Fibroblast of upper back skin (primary cell): ENCODE data around the gene TIPARP.
"Not testable (repeated sequence)": the region's sequence is repeated elsewhere in the genome, so short reads cannot be mapped to it uniquely, and the experiment has no call there.

Experiments
- DNase-seq: peaks from one replicate; pipeline ENCODE4 v3.0.0-alpha.2; 2013

TIPARP gene

DNA sequence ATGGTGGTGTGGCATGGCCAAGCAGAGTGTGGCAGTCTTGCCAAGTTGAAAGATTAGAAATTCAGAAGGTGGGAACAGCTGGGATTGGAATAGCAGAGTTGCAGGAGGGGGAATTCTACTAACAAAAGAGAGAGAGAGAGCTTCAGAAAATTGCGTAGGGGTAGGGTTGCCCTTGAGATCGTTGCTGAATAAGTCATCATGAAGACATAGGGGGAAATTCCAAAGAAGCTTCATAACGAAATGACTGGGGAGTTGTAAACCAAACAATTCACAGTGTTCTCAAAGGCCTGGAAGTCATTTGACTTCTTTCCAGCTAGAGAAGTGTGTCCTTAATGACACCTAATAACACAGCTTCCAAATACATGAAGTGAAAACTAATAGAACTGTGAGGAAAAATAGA is 26.3 kb upstream of the TIPARP start:
- peak; percentile 14 for DNase-seq

DNA sequence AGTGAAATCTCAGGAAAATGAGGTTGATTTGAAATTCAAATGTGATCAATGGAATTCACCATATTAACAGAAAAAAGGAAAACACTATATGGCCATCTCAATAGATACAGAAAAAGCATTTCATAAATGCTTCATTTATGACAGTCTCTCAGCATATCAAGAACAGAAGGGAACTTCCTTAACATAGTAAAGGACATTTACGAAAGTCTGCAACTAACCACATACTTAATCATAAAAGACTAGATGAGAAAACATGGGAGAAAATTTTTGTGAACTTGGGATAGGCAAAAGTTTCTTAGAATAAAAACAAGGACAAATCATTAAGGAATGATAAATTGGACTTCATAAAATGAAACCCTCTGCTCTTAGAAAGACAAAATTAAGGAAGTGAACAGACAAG is 24.7 kb upstream of the TIPARP start:
- DNase-seq, result no peak

DNA sequence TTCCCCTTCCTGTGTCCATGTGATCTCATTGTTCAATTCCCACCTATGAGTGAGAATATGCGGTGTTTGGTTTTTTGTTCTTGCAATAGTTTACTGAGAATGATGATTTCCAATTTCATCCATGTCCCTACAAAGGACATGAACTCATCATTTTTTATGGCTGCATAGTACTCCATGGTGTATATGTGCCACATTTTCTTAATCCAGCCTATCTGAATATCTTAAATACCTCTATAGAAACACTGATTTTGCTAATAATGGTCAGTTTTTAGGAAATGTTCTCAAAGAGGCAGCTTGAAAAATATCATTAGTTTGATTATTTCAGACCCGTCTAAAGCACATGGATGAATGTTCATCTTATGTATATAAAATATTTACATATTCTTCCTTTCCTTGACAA is 21.7 kb upstream of the TIPARP start:
- not testable (repeated sequence) for DNase-seq

DNA sequence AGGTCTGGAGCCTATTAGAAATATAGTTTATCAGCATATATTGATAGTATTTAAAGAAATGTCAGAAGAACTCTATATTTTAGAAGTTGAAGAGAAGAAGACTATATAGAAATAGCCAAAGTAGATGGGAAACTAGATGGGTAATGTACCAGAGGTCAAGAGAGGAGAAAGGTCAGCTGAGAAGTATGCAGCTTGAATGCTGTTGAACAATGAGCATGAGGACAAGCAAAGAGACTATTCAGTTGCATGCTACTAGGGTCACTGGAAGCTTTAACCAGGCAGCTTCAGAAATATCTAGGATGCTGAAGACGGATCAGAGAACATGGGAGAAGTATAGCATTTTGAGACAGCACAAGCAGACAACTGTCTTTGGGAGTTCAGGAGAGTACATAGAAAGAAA is 19.6 kb upstream of the TIPARP start:
- DNase-seq, result no peak

DNA sequence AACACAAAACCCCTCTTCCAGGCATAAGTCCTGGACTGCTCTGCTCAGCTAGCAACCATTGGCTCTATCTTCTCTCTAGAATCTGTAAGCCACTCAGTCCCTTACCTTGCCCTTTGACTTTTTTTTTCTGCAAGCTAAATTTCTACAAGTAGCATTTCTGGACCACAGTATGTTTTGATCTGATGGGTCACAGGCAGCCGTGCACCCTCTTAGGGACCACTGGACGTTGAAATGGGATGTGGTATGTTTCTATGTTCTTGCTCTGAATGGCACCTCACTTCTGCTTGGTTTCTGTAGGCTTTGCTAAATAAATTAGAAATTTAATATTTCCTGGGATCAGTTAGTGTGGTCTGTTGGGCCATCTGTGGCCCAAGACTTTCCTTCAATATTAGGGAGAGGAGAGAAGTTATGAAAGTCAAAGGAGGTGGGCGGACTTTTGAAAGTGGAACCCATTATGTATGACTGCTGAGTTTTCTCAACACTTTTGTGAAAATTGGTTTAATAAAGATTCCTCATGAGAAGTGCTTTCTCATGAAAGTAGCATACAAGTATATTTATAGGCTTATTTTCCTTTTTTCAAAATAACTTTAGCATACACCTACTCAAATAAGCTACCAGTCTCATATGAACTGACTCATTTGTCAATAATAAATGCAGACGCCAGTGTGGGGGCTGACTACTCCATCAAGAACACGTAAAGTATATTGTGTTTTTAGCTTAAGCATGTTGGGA is 18.4 kb upstream of the TIPARP start:
- no peak for DNase-seq

DNA sequence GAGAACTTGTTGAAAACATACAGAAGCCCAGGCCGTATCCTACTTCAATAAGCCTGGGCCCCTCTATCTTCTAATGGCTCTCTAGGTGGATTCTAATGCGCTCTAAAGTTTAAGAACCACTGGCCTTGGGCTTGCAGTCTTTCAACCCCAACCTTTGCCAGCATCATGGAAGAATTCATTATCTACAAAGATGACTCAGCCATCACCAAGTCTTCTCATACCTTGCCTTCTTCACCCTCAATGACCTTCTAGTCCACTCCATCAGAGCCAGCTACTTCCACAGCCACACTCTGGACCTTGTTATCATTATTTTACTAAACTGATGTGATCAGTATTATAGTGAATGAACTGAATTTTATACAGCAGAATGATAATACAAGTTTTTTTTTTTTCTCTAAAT is 16.9 kb upstream of the TIPARP start:
- no peak for DNase-seq

DNA sequence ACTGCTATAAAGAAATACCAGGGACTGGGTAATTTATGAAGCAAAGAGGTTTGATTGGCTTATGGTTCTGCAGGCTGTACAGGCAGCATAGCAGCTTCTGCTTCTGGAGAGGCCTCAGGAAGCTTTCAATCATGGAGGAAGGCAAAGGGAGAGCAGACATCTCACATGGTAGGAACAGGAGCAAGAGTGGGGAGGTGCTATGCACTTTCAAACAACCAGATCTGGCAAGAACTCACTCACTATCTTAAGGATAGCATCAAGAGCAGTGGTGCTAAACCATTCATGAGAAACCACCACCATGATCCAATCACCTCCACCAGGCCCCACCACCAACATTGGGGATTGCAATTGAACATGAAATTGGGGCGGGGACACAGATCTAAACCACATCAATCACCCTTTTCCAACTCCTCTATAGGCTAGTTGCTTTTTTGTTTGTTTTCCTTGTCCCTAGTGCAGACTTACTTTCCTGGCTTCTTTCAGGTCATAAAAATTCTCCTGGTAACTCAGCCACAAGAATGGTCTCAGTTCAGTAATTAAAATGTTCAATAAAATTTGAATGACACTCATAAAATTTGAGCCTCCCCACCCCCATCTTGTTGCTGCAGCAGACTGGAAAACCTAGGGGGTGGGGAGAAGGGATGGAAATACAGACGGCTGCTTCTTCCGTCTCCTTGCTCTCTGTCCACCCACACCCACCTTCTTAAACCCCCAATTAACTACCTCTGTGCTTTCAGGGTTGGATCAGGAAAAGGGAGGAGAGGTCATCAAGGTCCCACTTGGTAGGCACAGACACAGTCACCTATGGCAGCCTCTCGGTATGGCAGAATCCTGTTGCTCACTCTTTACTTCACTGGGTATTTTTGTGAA is 16.3 kb upstream of the TIPARP start:
- DNase-seq, result no peak

DNA sequence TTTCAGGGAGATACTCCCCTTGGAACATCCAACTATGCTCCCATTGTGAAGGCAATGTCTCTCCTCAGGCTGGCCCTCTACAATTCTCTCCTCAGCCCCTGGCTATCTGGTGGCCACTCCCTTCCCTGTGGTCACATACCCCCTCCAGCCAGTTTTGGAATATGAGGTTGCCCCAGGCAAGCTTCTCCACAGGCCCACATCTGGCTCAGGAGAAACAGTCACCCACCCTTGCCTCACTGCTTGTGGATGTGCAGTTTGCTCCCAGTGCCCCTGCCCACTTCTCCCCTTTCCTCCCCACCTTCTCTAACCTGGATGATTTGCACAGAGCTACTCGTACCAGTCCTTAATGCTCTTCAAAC is 15.7 kb upstream of the TIPARP start:
- DNase-seq, result no peak

DNA sequence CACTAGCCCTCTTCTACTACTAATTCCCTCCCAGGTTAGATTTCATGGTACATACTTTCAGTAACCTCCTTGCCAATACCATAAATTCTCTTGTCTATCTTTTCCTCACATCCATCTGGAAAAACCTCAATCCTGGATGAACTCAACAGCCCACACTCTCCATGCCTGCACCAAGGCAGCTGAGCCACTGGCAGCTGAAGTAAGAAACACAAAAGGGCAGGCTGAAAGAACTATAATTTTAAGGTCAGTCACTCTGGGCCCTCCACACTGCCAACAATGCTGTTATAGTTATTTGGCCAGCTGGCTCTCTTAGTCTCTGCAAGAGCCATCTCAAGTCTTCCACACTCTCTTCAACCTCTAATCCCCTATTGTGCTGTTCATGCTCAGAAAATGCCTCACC is 15.1 kb upstream of the TIPARP start:
- peak; percentile 24 for DNase-seq

DNA sequence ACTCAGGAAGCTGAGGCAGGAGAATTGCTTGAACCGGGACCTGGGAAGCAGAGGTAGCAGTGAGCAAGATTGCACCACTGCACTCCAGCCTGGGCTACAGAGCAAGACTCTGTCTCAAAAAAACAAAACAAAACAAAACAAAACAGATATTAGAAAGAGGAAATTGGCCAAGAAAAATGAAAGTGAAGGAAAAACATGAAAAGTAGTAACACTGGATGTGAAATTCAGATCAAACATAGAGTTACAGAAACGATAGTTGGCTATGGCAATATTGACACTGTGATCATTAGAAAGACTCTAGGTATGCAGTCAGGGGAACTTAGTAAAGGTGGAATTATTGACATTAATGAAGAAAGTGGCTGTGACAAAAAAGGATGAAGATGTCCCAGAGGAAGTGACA is 13.2 kb upstream of the TIPARP start:
- DNase-seq, result no peak

DNA sequence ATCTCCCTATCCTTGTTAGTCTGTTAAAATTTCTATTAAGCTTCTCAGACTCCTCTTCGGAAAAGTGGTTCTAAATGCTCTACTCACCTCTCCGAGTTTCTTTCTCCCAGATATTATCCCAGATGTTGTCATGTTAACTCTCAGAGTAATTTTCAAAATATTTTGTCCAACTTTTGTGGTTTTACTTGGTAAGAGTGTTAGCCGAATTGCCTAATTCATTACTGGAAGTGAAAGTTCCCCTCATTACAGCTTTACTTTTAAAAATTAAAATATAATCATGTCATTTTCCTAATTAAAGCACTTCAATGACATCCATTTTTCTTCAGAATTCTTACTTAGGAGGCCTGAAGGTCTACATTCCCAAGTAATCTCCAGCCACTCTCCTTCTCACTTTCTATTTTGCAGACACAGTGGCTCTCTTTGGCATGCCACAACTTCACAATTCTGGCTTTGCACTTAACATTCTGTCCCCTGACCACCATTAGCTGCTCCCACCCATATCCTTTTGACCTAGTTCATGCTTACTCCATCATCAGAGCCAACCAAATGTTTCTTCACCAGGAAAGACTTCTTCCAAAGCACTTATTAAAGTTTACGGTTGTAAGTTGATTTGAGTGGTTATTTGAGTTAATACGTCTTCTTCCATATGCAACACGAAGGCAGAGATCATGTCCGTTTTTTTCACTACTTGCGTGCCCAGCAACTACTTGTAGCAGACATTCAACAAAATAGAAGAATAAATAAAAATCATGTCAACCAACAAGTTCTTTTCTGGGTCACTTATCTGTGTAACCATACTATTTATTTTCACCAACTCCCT is 10.2 kb upstream of the TIPARP start:
- DNase-seq, result no peak

DNA sequence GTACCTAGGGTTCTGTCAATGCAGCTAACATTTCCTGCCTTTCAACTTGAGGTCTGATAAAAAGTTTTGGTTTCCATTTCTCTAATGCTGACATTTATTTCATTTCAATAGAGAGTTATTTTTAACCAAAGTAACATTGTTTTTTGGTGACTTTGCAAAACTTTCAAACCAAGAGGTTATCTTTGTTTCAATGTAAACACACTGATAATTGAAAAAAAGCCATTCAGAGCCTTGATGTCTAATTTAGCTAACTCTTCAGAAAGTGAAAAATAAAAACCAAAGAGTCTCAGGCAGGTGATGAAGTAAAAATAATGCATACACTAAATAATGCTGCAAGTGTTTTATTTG is 9.6 kb upstream of the TIPARP start:
- no peak for DNase-seq

DNA sequence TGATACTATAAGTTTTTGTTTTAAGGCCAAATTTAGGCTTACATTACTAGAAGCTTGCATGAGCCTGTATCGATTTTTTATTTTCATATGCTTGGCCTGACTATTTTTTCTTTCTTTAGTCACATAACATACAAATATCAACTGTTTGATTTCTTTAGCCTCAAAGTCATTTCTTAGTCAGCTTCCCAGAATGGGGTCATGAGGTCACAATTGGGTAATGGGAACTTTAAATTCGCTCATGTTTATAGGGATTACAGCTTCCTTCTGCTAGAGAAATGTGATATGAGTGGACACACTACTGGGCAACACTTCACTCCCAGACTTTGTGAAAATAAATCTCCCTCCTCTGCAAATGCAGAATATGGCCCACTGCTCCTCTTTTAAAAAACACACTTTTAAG is 9.1 kb upstream of the TIPARP start:
- DNase-seq, result no peak

DNA sequence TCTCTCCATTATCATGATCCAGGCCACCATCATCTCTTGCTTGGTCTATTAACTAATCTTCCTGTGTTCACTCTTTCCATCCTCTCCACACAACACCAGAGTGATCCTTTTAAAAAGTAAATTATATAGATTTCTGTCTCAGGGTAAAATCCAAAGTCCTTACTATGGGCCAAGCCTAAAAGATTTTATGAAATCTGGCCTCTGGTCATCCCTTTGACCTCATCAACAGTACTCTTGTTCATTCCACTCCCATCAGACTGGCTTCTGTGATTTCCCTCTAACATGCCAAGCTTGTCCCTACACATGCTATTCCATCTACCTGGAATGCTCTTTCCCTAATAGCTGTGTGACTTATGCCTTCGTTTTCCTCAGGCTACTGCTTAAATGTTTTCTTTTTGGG is 8.3 kb upstream of the TIPARP start:
- no peak for DNase-seq

DNA sequence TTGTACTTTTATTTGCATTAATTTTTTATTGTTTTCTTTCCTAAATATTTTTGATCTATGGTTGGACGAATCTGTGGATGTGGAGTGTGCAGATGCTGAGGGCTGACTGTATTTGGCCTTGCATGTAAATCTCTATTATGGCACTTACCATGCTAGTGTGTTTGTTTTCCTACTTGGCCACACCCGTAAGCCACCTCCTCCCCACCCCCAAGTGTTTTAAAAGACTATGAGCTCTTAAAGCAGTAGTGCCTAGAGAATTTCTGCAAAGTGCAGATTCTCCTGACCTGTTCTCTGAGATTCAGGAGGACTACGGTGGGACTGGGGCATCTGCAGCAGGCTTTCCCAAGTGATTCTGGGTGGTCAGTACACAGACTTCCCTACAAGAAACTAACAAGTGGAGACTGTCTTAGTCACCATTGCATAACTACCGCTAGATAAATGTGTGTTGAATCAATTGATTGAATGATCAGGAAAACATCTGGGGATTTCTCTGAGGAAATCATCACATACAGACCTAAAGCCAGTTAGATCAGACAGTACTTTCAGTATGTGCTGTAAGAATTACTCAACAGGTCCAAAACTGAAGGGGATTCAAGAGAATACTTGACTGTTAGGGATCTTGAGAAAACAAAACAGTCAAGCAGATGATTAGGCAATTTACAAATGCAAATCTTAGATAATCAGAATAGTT is 6.2 kb upstream of the TIPARP start:
- peak; percentile 51 for DNase-seq

DNA sequence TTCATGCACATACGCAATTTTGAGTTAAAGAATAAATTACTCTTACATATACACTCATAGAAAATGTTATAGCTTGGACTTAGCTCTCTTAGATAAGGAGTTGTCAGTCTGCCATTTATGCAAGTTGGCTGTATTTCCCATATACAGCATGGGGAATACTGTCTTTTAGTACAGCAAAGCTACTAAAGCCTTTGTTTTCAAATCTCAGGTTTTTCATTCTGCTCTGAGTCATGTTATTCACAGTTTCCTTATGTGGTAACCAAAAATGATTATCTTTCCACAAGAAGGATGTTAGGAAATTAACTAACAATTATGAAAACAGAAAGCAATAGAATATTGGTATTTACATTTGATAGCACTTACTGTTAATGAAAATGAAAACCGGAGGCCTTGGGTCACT is 4.3 kb upstream of the TIPARP start:
- DNase-seq, result no peak

DNA sequence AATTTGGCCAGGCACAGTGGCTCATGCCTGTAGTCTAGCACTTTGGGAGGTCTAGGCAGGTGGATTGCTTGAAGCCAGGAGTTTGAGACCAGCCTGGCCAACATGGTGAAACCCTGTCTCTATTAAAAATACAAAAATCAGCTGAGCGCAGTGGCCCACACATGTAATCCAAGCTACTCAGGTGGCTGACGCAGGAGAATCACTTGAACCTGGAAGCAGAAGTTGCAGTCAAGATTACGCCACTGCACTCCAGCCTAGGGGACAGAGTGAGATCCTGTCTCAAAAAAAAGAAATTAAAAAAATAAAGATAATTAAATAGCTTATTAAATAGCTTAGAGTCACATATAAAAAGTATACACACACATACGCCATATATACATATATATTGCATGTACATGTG is 3.7 kb upstream of the TIPARP start:
- DNase-seq, result no peak

DNA sequence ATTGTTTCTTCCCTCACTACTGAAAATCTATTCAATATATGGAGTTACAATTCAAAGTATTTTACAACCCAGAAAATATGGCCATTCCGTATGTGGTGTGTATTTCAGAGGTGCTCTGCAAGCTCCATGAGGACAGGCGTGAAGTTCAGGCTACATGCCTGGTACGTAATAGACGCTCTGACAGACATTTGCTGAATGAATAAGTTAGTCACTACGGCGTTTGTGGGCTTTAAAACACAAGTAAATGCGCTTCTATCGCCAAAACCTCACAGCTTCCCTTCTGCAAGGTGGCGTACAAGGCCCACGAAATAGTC is 701 bp upstream of the TIPARP start:
- no peak for DNase-seq

DNA sequence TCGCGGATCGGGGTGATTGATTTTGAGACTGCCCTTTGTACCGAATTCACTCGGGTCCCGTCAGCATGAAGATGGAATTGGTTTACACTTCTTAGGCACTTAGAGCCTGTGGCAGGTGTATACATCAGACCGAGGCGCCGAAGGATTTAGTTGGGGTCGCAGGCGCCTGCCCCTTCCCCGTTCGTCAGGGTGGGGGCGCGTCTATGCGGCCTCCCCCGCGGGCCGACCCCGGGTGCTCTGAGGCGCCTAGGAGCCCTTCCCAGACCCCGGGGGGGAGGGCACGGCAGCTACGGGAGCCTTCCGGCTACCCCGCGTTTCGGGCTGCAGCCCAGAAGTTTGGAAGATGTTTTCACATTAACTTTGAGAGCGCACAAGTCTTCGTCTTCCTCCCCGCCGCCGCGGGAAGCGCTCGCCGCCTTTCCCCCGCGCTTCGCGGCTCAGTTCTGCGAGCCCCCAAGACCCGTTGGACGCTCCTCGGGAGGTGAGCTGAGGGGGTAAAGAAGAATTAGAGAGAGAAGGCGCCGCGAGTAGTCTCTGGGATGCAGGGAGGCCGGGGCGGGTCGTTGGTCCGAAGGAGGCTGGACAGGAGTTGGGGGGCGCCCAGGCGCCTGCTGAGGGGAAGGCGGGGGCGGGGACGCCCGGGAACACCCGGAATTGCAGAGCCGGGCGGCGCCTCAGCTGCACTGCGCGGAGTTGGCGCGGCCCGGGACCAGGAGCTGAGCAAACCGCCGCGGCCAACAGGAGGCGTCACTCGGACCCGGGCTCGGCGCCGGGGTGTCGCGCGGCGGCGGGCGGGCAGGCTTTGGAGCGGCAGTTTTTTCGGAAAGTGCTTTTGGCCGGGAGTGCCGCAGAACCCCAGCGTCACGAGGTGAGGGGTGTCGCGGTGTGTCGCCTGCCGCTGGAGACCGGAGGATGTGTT is 780 bp downstream of the TIPARP start:
- DNase-seq, result peak; percentile 32

DNA sequence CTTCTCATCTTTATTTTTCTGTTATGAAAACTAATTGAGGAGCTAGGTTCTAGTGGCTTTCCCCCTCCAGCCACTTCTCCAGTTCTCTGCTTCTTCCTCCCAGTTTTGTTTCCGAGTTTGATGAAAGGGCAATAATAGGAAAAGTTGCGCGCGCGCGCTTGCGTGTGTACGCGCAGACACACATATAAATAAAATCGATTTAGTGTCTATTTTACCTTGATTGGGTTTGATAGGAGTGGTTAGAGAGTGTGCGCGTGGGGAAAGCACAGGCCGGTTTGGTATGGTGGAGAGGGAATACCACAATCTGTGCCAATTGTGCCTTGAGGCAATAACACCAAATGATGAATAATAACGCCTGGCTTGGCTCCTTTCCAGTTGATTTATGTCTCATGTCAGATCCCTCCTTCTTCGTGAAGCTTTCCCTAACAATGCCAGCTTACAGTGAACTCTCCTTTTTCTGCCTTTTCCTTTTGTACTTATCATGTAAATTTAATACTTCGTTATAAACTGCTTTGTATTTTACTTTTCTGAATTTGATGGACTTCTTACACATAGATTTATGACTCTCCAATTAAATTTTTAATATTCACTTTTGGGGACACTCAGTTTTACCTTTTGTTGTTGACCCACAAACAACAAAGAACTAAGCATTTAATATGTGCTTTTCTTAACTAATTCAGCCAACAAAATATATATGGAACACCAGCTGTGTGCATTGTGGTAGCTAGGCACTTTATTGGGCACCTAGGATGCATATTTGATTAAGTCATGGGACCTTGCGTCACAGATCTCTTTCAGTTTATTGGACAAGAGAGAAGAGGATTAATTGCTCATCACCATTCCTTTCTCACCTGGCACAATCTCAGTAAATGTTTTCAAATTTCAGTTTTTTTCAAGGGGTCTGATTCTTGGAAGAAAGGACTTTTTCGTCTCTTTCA is 1.7 kb downstream of the TIPARP start:
- DNase-seq, result peak; percentile 89
